Measurements from ENCODE around the gene ATG7. TPM values are rescaled to one million over a fixed set of nuclear protein-coding genes. Genes with fewer than 3 reads are reported as not detected.
A peak's percentile ranks its signal among the peaks of the same experiment; 100 is the strongest.

Gene ATG7
- total RNA-seq, 1 donor from 2014 or later: 53.5 TPM

DNA sequence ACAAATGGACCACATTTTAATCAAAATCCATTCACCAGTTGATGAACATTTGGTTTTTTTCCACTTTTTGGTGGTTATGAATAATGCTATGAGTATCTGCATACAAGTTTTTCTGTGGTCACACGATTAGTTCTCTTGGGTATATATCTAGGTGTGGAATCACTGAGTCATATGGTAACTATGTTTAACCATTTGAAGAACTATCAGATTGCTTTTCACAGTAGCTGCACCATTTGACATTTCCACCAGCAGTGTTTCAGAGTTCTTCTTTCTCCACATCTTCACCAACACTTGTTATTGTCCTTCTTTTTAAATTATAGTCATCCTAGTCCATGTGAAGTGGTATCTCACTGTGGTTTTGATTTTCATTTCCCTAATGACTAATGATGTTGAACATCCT, 33.3 kb upstream of the ATG7 start:
- Mint-ChIP-seq H3K27me3 (ENCODE audit: insufficient read depth, low read depth) (peaks cover 2% of the 10 kb centered on the region), H3K36me3 (no peaks in the 10 kb centered on the region), H3K27ac (no peak overlapping the region), H3K4me3 (no peak overlapping the region), H3K9me3 (no peaks in the 10 kb centered on the region), H3K4me1 (no peaks in the 10 kb centered on the region)
- Histone ChIP-seq H3K4me2 (no peak overlapping the region), H3K79me2 (ENCODE audit: low read depth) (no peaks in the 10 kb centered on the region), H3K9me3 (ENCODE audit: low read depth) (no peaks in the 10 kb centered on the region), H3K27me3 (no peaks in the 10 kb centered on the region), H2AFZ (replicated peaks) (no peak overlapping the region), H4K20me1 (ENCODE audit: low read depth) (no peaks in the 10 kb centered on the region), H3K4me1 (no peaks in the 10 kb centered on the region), H3F3A (ENCODE audit: low read depth) (no peaks in the 10 kb centered on the region), H3K4me3 (no peak overlapping the region), H3K27ac (no peak overlapping the region), H3K36me3 (no peaks in the 10 kb centered on the region), H3K9ac (no peak overlapping the region)
- TF ChIP-seq, protein P1, sequence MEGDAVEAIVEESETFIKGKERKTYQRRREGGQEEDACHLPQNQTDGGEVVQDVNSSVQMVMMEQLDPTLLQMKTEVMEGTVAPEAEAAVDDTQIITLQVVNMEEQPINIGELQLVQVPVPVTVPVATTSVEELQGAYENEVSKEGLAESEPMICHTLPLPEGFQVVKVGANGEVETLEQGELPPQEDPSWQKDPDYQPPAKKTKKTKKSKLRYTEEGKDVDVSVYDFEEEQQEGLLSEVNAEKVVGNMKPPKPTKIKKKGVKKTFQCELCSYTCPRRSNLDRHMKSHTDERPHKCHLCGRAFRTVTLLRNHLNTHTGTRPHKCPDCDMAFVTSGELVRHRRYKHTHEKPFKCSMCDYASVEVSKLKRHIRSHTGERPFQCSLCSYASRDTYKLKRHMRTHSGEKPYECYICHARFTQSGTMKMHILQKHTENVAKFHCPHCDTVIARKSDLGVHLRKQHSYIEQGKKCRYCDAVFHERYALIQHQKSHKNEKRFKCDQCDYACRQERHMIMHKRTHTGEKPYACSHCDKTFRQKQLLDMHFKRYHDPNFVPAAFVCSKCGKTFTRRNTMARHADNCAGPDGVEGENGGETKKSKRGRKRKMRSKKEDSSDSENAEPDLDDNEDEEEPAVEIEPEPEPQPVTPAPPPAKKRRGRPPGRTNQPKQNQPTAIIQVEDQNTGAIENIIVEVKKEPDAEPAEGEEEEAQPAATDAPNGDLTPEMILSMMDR (IDR thresholded peaks at IDR 0.05): no peak
- TF ChIP-seq EZH2phosphoT487 (IDR thresholded peaks at IDR 0.05): no peak
- no peak for TF ChIP-seq EZH2 (IDR thresholded peaks at IDR 0.05)
- DNase-seq (ENCODE audit: low spot score): no peak

DNA sequence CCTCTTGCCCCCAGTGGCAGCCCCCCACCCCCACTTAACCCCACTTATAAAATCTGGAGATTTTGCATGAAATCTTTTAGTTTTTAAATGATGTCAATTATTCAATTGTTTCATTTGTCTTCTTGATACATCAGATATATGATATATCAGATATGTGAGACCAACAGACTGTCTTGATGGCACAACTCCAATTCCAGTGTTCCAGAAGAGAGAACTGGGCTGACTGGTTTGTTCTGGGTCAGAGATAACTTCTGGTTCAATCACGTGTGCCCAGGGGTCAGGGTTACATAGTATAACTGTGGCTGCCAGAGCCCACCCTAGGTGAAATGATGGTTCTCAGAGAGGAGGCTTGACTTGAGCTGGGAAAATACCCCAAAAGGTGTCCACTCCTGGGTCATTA, 32.4 kb upstream of the ATG7 start:
- no peaks in the 10 kb centered on the region for H3K79me2 ChIP-seq (ENCODE audit: low read depth)
- DNase-seq (ENCODE audit: low spot score): no peak
- no peaks in the 10 kb centered on the region for H3F3A ChIP-seq (ENCODE audit: low read depth)
- H3K36me3 Mint-ChIP-seq: no peaks in the 10 kb centered on the region
- H3K27me3 Mint-ChIP-seq (ENCODE audit: insufficient read depth, low read depth): peaks cover 2% of the 10 kb centered on the region
- no peak for TF ChIP-seq EZH2 (IDR thresholded peaks at IDR 0.05)
- TF ChIP-seq EZH2phosphoT487 (IDR thresholded peaks at IDR 0.05): no peak
- no peaks in the 10 kb centered on the region for H3K9me3 ChIP-seq (ENCODE audit: low read depth)
- no peaks in the 10 kb centered on the region for H4K20me1 ChIP-seq (ENCODE audit: low read depth)
- H3K4me1 Mint-ChIP-seq: no peaks in the 10 kb centered on the region
- no peak overlapping the region for H3K27ac ChIP-seq
- H3K9ac ChIP-seq: no peak overlapping the region
- no peak overlapping the region for H3K4me3 Mint-ChIP-seq
- no peak overlapping the region for H3K27ac Mint-ChIP-seq
- H3K9me3 Mint-ChIP-seq: no peaks in the 10 kb centered on the region
- no peaks in the 10 kb centered on the region for H3K36me3 ChIP-seq
- H2AFZ ChIP-seq (replicated peaks): no peak overlapping the region
- no peaks in the 10 kb centered on the region for H3K4me1 ChIP-seq
- no peak overlapping the region for H3K4me3 ChIP-seq
- no peak overlapping the region for H3K4me2 ChIP-seq
- H3K27me3 ChIP-seq: no peaks in the 10 kb centered on the region

DNA sequence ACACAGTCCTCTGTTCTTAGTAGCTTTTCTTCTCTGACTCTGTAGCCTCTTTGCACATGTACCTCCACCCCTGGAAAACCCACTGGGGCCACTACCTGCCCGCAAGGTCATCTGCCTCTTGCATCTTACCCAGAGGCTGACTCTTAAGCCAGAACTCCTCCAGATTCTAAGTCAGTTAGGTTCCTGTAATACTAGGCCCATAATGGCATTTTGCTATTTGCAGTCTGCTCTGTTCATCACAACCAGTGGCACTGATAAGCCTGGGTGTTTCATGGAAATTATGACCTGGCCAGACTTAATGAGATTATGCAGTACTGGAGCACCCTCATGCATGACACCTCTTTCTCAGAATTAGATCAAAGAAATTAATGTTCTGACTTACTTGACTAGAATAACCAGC, 31.7 kb upstream of the ATG7 start:
- Histone ChIP-seq H3K9ac (no peak overlapping the region), H3F3A (ENCODE audit: low read depth) (no peaks in the 10 kb centered on the region), H3K4me3 (no peak overlapping the region), H3K9me3 (ENCODE audit: low read depth) (no peaks in the 10 kb centered on the region), H3K79me2 (ENCODE audit: low read depth) (no peaks in the 10 kb centered on the region), H3K27ac (no peak overlapping the region), H2AFZ (replicated peaks) (no peak overlapping the region), H3K4me1 (no peaks in the 10 kb centered on the region), H3K4me2 (no peak overlapping the region), H3K36me3 (no peaks in the 10 kb centered on the region), H4K20me1 (ENCODE audit: low read depth) (no peaks in the 10 kb centered on the region), H3K27me3 (no peaks in the 10 kb centered on the region)
- Mint-ChIP-seq H3K27ac (no peak overlapping the region), H3K4me1 (no peaks in the 10 kb centered on the region), H3K36me3 (no peaks in the 10 kb centered on the region), H3K27me3 (ENCODE audit: insufficient read depth, low read depth) (peaks cover 2% of the 10 kb centered on the region), H3K9me3 (no peaks in the 10 kb centered on the region), H3K4me3 (no peak overlapping the region)
- TF ChIP-seq EZH2phosphoT487 (IDR thresholded peaks at IDR 0.05) (no peak), EZH2 (IDR thresholded peaks at IDR 0.05) (no peak)
- TF ChIP-seq, protein P1 (IDR thresholded peaks at IDR 0.05): no peak
- DNase-seq (ENCODE audit: low spot score): no peak

DNA sequence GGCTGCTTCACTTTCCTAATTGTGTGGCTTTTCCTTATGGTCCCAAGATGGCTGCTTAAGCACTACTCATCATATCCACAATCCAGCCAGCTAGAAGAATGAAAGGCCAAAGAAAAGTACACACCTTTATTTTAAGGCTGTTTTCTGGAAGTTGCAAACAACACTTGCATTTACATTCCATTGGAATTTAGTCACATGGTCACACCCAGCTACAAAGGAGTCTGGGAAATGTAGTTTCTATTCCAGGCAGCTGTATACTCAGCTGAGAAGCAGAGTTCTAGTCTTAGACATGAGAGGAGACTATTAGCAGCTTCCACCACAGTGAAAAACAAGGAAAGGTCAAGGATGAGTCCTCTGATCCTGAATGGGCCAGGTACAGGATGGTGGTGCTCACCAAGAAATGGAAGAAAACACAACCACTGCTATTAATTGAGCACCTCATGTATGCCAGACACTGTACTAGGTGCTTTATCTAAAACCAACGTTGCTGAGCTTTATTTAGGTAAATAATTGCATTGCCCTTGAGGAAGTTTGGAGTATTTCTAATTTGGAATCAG, 28.0 kb upstream of the ATG7 start:
- Mint-ChIP-seq H3K9me3 (no peaks in the 10 kb centered on the region), H3K4me3 (no peak overlapping the region), H3K4me1 (no peaks in the 10 kb centered on the region), H3K36me3 (no peaks in the 10 kb centered on the region), H3K27me3 (ENCODE audit: insufficient read depth, low read depth) (peaks cover 4% of the 10 kb centered on the region), H3K27ac (no peak overlapping the region)
- no peak for DNase-seq (ENCODE audit: low spot score)
- Histone ChIP-seq H3K4me1 (no peaks in the 10 kb centered on the region), H3K27me3 (no peaks in the 10 kb centered on the region), H3K4me3 (no peak overlapping the region), H3K27ac (no peak overlapping the region), H3K4me2 (no peak overlapping the region), H3K9ac (no peak overlapping the region), H3K36me3 (no peaks in the 10 kb centered on the region), H2AFZ (replicated peaks) (peak overlapping the region; percentile 72), H3K9me3 (ENCODE audit: low read depth) (no peaks in the 10 kb centered on the region), H4K20me1 (ENCODE audit: low read depth) (no peaks in the 10 kb centered on the region), H3F3A (ENCODE audit: low read depth) (no peaks in the 10 kb centered on the region), H3K79me2 (ENCODE audit: low read depth) (no peaks in the 10 kb centered on the region)
- TF ChIP-seq EZH2phosphoT487 (IDR thresholded peaks at IDR 0.05): no peak
- TF ChIP-seq EZH2 (IDR thresholded peaks at IDR 0.05): no peak
- TF ChIP-seq, protein P1 (IDR thresholded peaks at IDR 0.05): no peak

Data from neural progenitor cell (in vitro differentiated cells).